Measurements from ENCODE around the gene ACAP2. TPM values are rescaled to one million over a fixed set of nuclear protein-coding genes. Genes with fewer than 3 reads are reported as not detected.
A peak's percentile ranks its signal among the peaks of the same experiment; 100 is the strongest.

Gene ACAP2
- total RNA-seq, 1 donor = 91.1 TPM

DNA sequence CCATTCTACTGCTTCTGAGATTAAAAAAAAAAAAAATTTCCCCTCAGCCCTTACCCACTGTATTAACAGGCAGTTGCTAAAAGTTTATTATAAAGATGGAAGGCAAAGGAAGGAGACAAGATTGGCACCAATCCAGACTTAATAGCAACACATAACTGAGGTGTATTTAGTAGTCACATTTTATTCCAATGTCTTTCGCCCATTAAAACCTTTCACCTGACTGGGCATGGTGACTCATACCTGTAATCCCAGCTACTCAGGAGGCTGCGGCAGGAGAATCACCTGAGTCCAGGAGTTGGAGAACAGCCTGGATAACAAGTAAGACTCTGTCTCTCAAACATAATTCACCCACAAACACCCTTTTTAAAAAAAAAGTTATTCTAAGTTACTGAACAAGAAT is 4.4 kb downstream of the ACAP2 start:
- no peak for DNase-seq (ENCODE audit: low read depth)
- no peak overlapping the region for H3K4me3 ChIP-seq (ENCODE audit: low read depth, low read length)
- TF ChIP-seq, protein P1, sequence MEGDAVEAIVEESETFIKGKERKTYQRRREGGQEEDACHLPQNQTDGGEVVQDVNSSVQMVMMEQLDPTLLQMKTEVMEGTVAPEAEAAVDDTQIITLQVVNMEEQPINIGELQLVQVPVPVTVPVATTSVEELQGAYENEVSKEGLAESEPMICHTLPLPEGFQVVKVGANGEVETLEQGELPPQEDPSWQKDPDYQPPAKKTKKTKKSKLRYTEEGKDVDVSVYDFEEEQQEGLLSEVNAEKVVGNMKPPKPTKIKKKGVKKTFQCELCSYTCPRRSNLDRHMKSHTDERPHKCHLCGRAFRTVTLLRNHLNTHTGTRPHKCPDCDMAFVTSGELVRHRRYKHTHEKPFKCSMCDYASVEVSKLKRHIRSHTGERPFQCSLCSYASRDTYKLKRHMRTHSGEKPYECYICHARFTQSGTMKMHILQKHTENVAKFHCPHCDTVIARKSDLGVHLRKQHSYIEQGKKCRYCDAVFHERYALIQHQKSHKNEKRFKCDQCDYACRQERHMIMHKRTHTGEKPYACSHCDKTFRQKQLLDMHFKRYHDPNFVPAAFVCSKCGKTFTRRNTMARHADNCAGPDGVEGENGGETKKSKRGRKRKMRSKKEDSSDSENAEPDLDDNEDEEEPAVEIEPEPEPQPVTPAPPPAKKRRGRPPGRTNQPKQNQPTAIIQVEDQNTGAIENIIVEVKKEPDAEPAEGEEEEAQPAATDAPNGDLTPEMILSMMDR (IDR thresholded peaks at IDR 0.05; ENCODE audit: insufficient read depth, low read depth, low read length) = no peak

DNA sequence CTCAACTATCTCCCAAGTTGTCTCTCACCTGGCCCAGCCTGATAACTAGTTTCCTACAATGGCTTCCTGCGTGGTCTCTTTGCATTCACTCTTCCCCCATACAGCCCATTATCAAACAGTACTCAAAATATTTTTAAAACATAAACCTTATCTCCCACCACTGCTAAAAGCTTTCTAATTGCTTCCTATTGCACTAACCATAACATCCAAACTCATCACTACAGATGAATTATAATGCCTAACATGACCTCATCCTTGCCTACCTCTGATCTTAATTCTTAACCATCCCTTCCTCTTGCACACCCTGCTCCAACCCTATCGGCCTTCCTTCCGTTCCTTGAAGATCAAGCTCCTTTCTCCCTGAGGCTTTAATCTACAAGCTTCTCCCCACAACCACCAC is 17.0 kb downstream of the ACAP2 start:
- TF ChIP-seq, protein P1 (IDR thresholded peaks at IDR 0.05; ENCODE audit: insufficient read depth, low read depth, low read length) = no peak
- no peak overlapping the region for H3K4me3 ChIP-seq (ENCODE audit: low read depth, low read length)
- DNase-seq (ENCODE audit: low read depth) = no peak

DNA sequence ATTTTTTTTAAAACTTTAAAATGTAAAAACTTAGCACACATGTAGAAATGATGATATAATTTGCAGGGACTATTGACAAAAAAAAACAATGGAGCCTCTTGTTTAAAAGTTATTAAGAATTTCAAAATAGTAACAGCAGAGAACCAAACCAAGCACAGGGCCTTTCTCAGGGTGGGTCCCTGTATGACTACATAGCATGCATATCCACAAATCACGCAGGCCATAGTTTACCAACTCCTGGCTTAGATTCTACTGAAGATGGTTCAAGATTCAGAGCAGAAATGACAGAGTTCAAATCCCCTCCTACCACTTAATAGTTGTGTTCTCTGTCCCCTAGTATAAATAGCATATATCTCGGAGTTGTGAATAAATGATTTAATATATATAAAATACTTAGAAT is 19.0 kb downstream of the ACAP2 start:
- no peak for DNase-seq (ENCODE audit: low read depth)
- no peak overlapping the region for H3K4me3 ChIP-seq (ENCODE audit: low read depth, low read length)
- TF ChIP-seq, protein P1 (IDR thresholded peaks at IDR 0.05; ENCODE audit: insufficient read depth, low read depth, low read length) = no peak

DNA sequence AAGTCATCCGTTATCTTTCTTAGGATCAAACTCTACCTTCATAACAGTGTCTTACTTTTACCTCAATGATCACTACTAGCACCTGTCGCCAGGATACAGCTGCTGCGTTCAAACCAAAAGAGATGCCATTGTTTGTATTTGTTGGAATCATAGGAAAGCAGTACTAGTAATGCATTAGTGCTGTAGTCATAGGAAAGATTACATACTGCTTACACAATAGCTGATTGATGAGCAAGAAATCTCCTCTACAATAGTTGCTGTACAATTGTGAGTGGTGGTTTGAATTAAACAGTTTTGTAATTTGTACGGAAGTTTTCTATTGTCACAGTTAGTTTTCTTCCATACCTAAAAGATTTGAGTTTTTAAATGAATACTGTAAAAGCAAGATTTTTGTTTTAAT is 21.4 kb downstream of the ACAP2 start:
- no peak overlapping the region for H3K4me3 ChIP-seq (ENCODE audit: low read depth, low read length)
- TF ChIP-seq, protein P1 (IDR thresholded peaks at IDR 0.05; ENCODE audit: insufficient read depth, low read depth, low read length) = no peak
- DNase-seq (ENCODE audit: low read depth) = no peak

DNA sequence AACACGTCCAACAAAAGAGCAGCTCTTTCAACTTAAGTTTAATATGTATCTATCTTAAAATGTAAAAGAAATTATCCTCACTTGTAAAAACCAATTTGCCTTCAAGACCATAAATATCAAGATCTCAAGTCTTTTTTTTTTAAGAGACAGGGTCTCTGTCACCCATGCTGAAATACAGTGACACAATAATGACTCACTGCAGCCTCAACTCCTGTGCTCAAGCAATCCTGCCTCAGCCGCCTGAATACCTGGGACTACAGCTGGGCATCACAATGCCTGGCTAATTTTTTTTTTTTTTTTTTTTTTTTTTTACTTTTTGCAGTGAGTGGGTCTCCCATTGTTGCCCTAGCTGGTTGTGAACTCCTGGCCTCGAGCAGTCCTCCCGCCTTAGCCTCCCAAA is 26.0 kb downstream of the ACAP2 start:
- DNase-seq (ENCODE audit: low read depth) = no peak
- TF ChIP-seq, protein P1 (IDR thresholded peaks at IDR 0.05; ENCODE audit: insufficient read depth, low read depth, low read length) = no peak
- no peak overlapping the region for H3K4me3 ChIP-seq (ENCODE audit: low read depth, low read length)

DNA sequence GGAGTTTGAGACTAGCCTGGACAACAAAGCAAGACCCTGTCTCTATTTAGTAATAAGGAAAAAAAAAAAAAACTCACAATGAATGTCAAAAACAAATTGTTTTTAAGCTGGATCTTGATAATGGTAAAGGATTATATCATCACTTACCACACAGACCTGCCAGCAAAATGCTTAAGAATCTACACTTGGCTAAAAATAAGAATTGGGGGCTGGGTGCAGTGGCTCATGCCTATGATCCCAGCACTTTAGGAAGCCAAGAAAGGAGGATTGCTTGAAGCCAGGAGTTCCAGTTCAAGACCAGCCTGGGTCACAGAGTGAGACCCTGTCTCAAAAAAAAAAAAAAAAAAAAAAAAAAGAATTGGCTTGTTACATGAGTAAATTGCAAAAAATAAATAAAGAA is 31.0 kb downstream of the ACAP2 start:
- H3K4me3 ChIP-seq (ENCODE audit: low read depth, low read length) = no peak overlapping the region
- TF ChIP-seq, protein P1 (IDR thresholded peaks at IDR 0.05; ENCODE audit: insufficient read depth, low read depth, low read length) = no peak
- peak; percentile 14 for DNase-seq (ENCODE audit: low read depth)

DNA sequence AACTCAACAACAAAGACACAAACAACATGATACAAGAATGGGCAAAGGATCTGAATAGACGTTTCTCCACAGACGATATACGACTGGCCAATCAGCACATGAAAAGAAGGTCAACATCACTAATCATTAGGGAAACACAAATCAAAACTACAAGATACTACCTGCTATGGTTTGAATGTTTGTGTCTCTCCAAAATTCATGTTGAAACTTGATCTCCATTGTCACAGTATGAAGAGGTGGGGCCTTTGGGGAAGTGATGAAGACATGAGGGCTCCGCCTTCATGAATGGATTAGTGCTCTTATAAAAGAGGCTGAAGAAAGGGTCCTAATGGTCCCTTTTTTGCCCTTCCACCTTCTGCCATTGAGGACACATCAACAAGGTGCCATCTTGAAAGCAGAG is 32.3 kb downstream of the ACAP2 start:
- H3K4me3 ChIP-seq (ENCODE audit: low read depth, low read length) = no peak overlapping the region
- TF ChIP-seq, protein P1 (IDR thresholded peaks at IDR 0.05; ENCODE audit: insufficient read depth, low read depth, low read length) = no peak
- no peak for DNase-seq (ENCODE audit: low read depth)

All from fibroblast of villous mesenchyme (primary cell).